ENCODE measurements around the gene DCAF11.
A peak's percentile ranks its signal among the peaks of the same experiment; 100 is the strongest.

The DCAF11 gene

GRCh38 chr14:24123424-24124417 lies 9.1 kb downstream of the DCAF11 start:
- DNase-seq, result no peak

GRCh38 chr14:24126939-24127338 lies 12.4 kb downstream of the DCAF11 start:
- DNase-seq, result no peak

DNA sequence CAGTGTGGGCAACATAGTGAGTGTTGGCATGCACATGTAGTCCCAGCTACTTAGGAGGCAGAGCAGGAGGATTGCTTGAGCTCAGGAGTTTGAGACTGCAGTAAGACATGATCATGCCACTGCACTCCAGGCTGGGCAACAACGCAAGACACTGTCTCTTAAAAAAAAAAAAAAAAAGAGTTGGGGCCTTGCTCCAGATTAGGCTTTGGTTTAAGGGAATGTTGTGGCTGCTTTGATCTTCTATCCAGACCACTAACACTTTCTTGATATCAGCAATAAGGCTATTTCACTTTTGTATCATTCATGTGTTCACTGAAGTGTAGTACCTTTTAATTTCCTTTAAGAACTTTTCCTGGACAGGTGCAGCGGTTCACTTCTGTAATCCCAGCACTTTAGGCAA lies 13.1 kb downstream of the DCAF11 start:
- no peak for DNase-seq

- no peak for DNase-seq
Observed at GRCh38 chr14:24129410-24129998, 14.9 kb downstream of the DCAF11 start.

DNA sequence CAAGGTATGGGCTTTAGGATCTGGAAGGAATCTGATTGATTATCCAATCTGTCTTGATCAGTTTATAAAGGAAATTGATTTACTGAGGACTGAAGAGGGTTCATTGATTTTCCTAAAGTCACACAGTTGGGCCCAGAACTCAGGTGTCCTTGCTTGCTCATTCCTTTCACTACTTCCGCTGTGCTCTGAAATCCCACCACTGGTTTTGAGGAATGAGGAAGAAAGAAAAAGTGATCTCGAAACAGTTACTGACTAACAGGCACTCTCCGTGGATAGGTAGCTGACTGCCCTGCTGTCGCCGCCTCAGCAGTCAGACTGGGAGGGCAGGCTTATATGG lies 15.8 kb downstream of the DCAF11 start, which contains the start of gene FITM1:
TSS of gene FITM1 (plus strand) at position 280 of the 337 bp plus-strand sequence. CDS start 905 bp downstream, outside the sequence.
- DNase-seq, result no peak

DNA sequence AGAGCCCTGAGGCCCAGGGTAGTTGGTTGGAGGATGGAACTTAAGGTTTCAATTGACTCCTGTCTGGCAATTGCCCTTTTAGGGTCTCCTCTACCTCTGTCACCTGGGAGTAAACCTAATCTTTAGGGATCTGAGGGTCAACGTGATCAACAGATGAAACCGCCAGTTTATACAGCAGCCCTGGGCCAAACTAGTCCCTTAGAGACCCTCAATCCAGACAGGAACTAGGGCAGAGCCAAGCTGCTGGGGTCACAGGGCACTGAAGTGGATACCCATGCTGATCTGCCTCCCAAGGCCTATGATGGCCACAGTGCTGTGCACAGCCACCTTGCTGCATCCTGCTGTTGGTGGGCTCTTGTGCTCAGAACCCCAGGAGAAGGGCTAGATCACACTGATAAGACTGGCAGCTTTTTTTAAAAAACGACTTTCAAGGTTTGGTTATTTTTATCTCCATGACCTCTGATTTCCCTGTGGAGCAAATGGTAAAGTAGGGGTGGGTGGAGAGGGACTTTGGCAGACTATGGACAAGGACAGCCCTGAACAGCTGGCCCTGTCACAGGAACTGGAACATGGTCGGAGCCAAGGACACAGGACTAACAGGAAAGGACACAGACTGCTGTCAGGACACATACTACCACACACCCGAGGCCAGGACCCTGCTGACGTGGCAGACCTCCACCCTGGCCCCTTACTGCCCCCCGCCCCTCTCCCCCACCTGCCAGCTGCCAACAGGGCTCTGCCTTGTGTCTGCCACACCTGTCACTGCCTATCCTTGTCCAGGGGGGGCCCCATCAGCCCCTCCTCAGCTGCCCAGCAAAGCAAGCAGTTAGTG lies 16.4 kb downstream of the DCAF11 start:
- no peak for DNase-seq

DNA sequence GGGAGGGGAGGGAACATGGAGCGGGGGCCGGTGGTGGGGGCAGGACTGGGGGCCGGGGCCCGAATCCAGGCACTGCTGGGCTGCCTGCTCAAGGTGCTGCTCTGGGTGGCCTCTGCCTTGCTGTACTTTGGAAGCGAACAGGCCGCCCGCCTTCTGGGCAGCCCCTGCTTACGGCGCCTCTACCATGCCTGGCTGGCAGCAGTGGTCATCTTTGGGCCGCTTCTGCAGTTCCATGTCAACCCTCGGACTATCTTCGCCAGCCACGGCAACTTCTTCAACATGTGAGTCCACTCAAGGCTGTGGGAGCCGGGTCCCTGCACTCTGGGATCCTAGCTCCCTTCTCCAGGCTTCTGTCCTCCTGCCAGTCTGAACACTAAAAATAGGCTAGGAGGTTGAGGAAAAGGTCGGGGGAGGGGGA lies 17.0 kb downstream of the DCAF11 start:
- DNase-seq, result no peak

GRCh38 chr14:24132061-24132685 lies 17.6 kb downstream of the DCAF11 start:
- peak; percentile 36 for DNase-seq

DNA sequence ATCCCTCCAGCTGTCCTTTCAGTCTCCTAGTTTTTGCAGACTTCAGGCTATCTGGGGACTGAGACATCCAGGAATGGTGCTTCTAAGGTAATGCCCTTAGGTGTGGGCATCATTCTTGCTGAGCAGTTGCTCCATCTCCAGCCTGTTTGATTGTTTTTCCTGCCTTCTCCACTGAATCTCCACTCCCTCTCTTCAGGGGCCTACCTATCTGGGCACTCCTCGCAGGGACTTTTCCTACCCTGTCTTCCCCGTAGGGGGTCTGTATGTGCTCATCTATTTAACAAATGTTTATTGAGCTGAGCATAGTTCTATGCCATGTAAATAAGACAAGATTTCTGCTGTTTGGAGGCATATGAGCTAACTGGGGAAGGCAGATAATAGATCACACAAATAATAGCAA lies 18.4 kb downstream of the DCAF11 start:
- DNase-seq, result no peak

- no peak for DNase-seq
Observed at GRCh38 chr14:24133735-24134134, 19.2 kb downstream of the DCAF11 start.

DNA sequence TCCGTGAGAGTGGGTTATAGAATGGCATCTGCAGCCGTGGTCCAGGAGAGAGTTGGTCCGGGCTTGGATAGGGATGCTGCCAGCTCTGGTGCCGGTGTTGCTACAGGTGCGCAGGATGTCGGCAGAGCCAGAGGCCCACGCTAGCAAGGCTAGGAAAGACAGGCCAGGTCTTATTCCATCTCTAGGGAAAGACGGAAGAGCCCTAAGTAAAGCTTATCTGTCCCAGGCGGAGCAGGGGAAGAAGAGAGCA lies 20.9 kb downstream of the DCAF11 start:
- no peak for DNase-seq

DNA sequence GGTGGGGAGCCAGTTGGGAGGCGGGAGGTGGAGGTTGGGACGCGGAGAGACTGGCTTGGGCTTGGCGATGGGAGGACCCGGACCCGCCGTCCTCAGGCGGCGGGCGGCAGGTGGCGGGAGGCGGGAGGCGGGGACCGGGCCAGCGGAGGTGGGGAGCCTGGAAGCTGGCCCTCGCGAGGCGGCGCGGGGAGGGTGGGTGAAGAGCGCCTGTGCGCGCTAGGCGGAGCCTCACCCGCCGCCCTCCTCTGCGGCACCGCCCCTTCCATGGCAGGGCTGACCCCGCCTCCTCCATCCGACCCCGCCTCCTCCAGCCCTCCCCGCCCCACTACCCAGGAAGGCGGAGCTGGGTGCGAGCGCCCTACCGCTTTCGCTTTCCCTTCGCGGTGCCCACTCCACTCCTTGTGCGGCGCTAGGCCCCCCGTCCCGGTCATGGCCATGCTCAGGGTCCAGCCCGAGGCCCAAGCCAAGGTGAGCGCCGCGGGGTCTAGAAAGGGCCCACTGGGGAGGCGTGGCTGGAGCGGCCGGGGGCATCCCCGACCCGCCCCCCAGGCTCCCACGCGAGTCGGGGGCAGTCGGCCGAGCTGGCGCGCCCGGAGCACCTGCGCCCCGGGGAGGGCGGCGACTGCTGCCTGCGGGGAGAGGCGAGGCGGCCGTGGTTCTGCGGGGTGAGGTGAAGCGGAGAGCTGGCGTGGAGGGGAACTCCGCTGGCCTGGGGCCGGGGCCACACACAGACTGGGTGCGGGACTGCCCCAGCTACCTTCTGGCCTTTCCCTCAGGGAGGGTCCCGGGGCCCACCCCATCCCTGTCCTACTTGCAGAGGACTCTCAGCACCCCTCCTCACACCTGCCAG lies 21.5 kb downstream of the DCAF11 start, which contains the start of gene PSME1:
TSS of gene PSME1 (plus strand) at position 361 of the 850 bp plus-strand sequence. CDS start at position 430, 69 bp downstream.
- DNase-seq, result peak; percentile 92

- DNase-seq, result no peak
Observed at GRCh38 chr14:24136684-24137528, 22.3 kb downstream of the DCAF11 start.

- no peak for DNase-seq
Observed at GRCh38 chr14:24137529-24138395, 23.2 kb downstream of the DCAF11 start.

DNA sequence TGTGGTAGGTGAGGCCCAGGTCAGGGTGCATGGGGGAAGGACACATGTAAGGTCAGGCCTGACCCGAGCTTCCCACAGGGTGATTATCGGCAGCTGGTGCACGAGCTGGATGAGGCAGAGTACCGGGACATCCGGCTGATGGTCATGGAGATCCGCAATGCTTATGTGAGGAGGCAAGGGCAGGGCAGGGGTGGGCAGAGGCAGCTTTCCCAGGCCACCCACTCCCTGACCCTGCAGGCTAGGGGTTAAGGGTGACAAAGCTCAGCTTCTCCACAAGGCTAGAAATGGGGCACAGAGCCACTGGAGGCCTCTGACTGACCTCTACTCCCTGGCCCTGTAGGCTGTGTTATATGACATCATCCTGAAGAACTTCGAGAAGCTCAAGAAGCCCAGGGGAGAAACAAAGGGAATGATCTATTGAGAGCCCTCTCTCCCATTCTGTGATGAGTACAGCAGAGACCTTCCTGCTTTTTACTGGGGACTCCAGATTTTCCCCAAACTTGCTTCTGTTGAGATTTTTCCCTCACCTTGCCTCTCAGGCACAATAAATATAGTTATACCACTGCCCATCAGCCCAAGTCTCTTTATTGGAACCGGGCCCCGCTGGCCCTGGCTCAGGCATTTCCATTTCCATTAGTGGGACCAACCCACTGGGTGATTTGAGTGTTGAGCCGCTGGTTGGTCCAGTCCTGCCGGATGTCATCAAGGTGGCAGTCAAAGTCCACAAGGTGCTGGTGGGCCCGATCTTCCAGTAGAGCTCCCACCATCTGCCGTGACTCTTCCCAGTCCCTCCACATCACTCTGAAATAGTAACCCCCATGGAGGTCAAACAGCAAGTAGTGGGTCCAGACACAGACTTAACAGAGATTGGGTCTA lies 24.1 kb downstream of the DCAF11 start:
- no peak for DNase-seq

GRCh38 chr14:24139272-24139934 lies 24.8 kb downstream of the DCAF11 start:
- DNase-seq, result no peak

- DNase-seq, result peak; percentile 100
Observed at GRCh38 chr14:24141097-24141880, 26.7 kb downstream of the DCAF11 start, which contains the start of gene EMC9. Gene EMC9 (minus strand): TSS chr14:24141591. CDS start chr14:24141304, 287 bp downstream.

All from activated naive CD4-positive, alpha-beta T cell treated with anti-CD3 and anti-CD28 coated beads, Interleukin-2, amount 50 U/mL, for 16 hours (primary cell).